Central memory CD4-positive, alpha-beta T cell (primary cell): ENCODE measurements around the gene TBC1D22A.

Experiments used
- DNase-seq: peaks from one replicate; pipeline ENCODE4 v3.0.0; 2022

Gene TBC1D22A

GRCh38 chr22:46963672-46964545 is 201.5 kb downstream of the TBC1D22A start:
- DNase-seq: no peak

- no peak for DNase-seq
Observed at GRCh38 chr22:46964773-46965550, 202.5 kb downstream of the TBC1D22A start.

- DNase-seq: no peak
Observed at GRCh38 chr22:46965555-46966494, 203.4 kb downstream of the TBC1D22A start.

GRCh38 chr22:46966495-46966845 is 204.0 kb downstream of the TBC1D22A start:
- DNase-seq: no peak

- no peak for DNase-seq
Observed at GRCh38 chr22:46966846-46967245, 204.4 kb downstream of the TBC1D22A start.

GRCh38 chr22:46967445-46968358 is 205.3 kb downstream of the TBC1D22A start:
- no peak for DNase-seq

GRCh38 chr22:46968359-46968740 is 205.9 kb downstream of the TBC1D22A start:
- DNase-seq: no peak

GRCh38 chr22:46968848-46969247 is 206.4 kb downstream of the TBC1D22A start:
- DNase-seq: no peak

- no peak for DNase-seq
Observed at GRCh38 chr22:46969491-46969890, 207.0 kb downstream of the TBC1D22A start.

- DNase-seq: no peak
Observed at GRCh38 chr22:46969961-46970360, 207.5 kb downstream of the TBC1D22A start.

- DNase-seq: no peak
Observed at GRCh38 chr22:46970411-46971098, 208.1 kb downstream of the TBC1D22A start.

GRCh38 chr22:46971099-46971763 is 208.8 kb downstream of the TBC1D22A start:
- no peak for DNase-seq

- DNase-seq: no peak
Observed at GRCh38 chr22:46971764-46972125, 209.3 kb downstream of the TBC1D22A start.

GRCh38 chr22:46972256-46972655 is 209.8 kb downstream of the TBC1D22A start:
- no peak for DNase-seq

GRCh38 chr22:46972901-46973831 is 210.7 kb downstream of the TBC1D22A start:
- no peak for DNase-seq

- DNase-seq: no peak
Observed at GRCh38 chr22:46974077-46974476, 211.6 kb downstream of the TBC1D22A start.

GRCh38 chr22:46974631-46975585 is 212.5 kb downstream of the TBC1D22A start:
- no peak for DNase-seq

- no peak for DNase-seq
Observed at GRCh38 chr22:46976143-46976542, 213.7 kb downstream of the TBC1D22A start.
